SIG-M5 (cell line): ENCODE results near the gene OSTC.
A peak's percentile ranks its signal among the peaks of the same experiment; 100 is the strongest.

Source experiments
- DNase-seq: peaks from one replicate; lab custom pipeline; 2025; lab: John Stamatoyannopoulos, UW

OSTC gene

GRCh38 chr4:108650212-108651013 lies at the start of gene OSTC:
TSS of gene OSTC (plus strand) at chr4:108650599. CDS start at chr4:108650656, 57 bp downstream.
- peak; percentile 41 for DNase-seq

GRCh38 chr4:108601106-108601505 lies 49.3 kb upstream of the OSTC start:
- DNase-seq = no peak

DNA sequence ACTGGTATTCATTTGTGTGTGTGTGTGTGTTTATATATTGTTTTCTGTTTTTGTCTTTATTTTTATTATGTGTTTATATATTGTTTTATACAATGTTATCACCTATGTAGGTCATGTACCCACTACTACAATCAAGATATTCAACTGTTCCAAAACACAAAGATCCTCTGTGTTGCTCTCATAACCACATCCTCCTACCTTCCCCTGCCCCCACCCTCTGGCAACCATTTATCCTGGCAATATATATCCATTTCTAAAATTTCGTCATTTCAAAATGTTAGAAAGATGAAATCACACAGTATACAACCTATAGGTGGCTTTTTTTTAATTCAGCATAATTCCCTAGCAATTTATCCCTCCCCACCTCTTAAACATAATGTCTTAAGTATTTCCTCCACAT lies 48.9 kb upstream of the OSTC start:
- DNase-seq = no peak

- no peak for DNase-seq
These were observed 48.2 kb upstream of the OSTC start for GRCh38 chr4:108602163-108602562.

GRCh38 chr4:108607079-108607815 lies 43.2 kb upstream of the OSTC start:
- DNase-seq = no peak

DNA sequence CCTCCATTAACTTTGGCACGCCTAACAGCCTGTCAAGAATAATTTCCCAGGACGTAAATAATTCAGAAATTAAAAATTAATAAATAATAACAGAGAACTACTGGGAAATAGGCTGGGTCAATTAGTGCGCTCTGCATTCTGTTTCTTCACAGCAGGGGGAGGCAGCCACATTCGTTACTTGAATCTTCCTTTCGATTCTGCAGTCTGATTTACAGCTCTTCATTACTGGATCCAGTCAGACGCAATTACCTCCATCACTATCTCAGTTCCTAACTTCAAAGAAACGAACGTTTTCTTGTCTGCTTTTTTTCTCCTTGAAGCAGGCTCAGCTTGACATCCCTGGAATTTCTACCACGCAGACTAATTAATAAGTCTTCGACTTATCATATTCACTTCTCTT lies 39.0 kb upstream of the OSTC start:
- DNase-seq = no peak

DNA sequence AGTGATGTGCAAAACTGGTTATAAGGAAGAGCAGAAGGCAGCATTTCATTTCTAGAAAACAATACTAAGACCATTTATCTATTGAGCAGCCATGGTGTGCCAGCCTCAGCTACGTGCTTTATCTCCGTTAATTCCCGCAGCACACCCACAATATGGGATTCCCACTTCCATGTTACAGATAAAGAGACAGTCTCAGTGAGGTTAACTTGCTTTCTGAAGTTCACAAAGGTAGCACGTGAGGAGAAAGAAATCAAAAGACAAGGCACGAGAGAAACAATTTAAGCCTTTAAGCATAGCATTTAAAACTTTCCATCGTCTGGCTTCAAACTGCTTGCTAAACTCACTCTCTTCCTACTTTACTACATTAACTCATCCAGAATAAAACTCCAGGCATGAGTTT lies 38.0 kb upstream of the OSTC start:
- DNase-seq = no peak

DNA sequence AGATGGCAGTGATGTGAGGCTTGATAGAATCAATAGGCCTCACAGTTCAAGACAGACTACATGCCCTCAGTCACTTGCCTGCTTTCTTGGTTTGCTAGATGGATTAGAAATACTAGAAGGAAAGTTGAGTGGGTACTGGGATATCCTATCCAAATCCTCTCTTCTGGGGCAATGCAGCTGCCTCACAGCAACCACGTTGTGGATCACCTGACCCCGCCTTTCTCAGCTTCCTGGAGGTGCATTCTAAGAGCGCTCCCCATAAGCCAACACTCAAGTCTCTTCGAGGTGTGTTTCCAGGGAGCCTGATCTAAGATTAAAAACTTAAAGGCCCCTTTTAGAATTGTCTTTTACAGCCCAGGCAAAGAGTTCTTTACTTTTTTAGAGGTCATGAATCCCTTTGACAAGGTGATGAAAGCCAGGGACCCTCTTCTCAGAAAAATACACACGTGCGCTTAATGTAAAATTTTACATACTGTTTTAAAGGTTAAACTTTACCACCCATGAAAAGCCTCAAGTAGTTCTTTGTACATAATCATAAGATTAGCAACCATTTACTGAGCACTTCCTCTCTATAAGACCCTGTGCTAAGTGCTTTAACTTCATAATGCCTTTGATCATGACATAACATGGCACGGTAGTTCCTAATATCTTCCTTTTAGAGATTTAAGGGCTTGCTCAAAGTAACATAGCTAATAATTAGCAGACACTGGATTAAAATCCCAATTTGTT lies 30.9 kb upstream of the OSTC start:
- no peak for DNase-seq

DNA sequence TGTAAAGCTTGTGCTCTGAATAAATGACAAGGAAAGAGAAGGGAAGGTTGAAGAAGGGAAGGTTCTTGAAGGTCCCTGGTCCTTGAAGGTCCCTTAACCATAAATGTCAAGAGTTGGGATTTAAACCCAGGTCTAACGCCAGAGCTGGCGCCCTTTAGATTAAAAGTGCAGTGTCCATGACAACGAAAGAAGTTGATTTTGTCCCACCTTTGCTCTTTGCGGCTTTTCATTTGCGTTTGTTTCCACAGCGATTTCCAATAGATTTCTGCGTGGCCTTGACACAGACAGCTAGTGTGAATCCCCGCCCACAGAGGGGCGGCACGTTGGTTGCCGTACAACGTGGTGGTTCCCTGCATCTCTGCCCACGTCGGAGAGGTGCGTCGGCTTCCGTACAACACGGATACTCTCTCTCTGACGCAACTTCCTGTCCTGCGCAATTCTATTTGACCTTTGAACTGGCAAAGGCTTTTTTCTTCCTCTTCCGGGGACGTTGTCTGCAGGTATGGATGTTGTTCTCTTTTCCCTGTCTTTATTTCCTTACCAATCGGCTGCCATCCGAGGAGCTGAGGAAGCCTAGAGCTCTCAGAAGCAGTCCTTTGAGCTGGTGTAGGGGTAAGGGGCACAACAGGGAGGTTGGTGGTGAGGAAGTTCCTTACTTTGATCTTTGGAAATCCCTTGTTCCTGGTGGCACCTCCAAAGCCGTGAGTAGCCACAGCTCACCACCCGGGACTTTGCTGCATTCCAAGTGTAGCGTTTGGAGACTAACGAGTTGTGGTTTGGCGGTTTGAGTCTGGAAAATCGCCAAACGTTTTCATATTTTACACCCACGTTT lies 30.1 kb upstream of the OSTC start, which contains the start of gene RPL34:
RPL34 (plus strand) TSS at position 476 of the 832 bp plus-strand sequence. CDS start 1,384 bp downstream, outside the sequence.
- DNase-seq = peak; percentile 89

DNA sequence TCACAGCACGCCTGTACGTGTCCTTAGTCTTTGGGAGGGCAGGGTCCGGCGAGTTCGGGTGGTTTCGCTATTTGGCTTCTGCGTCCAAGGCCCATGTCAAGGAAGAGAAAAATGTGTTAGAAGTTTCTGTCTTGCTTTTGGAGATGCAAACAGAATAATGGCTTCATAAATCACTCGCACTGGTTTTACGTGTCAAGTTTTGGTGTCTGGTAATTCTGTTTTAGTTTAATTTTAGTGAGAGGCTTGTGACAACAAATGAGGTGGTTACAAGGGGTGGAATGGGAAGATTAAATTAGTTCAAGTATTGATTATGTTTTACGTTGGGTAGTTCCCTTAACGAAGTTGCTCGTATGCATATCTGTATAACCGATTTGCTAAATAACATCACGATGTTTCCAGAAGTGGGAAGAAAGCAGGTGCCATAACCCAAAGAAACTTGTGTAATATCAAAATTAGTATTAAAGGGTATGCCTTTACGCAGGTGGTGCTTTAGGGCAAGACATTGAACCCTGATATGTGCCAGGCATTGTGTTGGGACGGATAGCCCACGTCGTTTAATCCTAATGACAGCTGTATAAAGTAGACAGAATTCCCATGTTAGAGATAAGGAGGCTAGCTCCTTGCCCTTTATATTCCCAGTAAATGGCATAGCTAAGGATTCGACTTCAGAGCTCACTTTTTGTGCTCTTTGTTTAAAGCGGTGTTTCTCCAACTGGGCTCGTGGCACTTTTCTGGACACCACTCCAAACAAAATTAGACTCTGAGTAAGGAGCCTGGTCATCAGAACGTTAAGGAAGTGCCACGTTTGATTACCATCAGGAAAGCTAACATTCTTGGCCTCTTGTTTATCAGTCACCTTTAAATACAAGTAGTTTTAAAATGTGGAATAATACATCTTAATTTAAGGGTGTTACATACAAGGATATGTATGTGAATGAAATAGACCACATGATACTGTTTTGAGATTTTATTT lies 29.2 kb upstream of the OSTC start:
- DNase-seq = no peak

DNA sequence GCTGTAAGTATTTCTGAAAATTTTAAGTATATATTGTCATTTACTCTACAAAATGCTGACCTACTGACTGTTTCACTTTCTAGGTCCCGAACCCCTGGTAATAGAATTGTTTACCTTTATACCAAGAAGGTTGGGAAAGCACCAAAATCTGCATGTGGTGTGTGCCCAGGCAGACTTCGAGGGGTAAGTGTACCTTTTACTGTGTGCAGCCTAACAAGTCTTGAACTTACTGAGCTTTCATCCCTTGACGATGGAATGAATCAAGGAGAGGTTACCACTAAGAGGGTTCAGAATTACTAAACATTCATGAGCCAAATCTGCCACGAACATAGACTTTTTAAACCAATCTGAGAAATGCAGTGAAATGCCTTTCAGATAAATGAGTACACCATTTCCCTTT lies 28.4 kb upstream of the OSTC start:
- DNase-seq = no peak

- DNase-seq = no peak
These were observed 27.6 kb upstream of the OSTC start for GRCh38 chr4:108622828-108623227.

GRCh38 chr4:108624263-108625056 lies 25.9 kb upstream of the OSTC start:
- no peak for DNase-seq

GRCh38 chr4:108626056-108626455 lies 24.3 kb upstream of the OSTC start:
- no peak for DNase-seq

DNA sequence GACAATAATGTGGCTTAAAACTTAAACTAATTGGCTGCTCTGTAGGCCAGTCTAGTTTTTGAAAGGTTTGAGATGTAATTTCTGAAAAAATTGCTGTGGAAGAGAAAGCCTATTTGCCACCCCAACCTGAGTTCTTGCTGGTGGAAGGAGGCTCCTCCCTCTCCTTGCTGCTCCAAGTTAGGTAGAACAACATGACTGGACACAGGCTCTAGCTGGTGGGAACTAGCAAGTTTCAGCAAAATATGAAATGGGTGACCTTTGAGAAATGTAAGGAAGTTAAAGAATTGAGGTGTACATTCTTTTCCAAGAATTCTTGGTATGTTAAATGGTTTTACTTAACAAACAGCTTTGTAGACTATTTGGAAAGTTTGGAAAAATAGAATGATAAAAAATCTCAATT lies 22.0 kb upstream of the OSTC start:
- no peak for DNase-seq

DNA sequence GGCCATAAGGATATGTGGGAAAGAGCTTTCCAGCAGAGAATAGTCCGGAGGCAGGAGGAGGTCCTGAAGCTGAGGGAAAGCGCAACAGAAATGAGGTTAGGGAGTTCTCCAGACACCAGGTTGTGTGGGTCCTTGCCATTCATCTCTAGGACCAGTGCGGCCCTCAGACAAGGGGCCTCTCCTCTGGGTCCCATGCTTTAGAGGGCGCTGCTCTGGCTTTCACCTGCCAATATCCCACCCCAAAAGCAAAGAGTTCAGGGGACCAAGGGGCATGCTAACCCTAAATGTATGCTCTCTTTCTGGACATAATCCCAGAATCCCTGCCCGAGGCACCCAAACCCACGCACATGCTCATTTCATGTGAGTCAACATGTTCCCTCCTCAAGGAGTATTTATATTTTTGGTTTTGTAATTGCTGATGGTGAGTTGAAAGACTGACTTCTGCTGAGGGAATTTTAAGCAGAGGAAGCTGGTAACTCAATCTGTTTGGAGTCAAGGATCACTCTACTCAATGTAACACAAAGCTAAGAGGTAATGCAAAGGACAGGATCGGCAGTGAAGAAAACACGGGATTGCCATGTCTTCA lies 15.2 kb upstream of the OSTC start:
- DNase-seq = no peak

DNA sequence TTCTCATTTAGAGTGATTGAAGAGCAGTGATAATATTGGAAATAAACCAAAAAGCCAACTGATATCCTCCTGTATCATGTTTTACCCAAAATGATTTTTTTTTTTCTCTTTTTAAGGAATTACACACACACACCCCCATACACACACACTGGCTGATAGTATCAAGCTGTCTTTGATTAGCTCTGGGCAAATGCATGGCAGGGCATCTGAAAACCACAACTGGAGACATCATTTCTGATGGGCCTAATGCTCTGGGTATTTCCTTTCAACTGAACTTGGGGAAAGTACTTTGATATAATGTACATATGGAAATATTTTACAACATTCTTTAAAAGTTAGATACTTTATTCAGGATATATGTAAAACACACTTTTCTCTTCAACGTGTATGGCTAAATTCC lies 14.2 kb upstream of the OSTC start:
- DNase-seq = no peak

DNA sequence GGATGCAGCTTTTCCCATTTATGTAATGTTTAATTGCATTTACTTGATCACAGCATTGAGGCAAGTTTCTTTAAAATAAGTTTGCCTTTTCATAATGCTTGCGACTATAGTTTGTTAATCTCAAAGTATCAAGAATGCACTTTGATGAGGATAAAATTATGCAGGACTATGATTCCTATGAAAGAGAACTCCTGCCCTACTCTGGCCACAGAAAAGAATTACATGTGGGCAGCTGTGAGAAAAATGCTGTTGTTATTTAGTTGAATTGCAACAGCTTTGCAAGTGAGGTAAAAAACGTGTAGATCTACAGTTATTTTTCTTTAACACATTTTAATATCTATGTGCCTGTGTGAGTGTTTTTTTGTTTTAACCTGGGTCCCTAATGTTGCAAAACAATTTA lies 12.5 kb upstream of the OSTC start:
- no peak for DNase-seq

GRCh38 chr4:108644237-108644636 lies 6.2 kb upstream of the OSTC start:
- no peak for DNase-seq
